ENCODE results near the gene TUFT1. TPM values are rescaled to one million over a fixed set of nuclear protein-coding genes. Genes with fewer than 3 reads are reported as not detected.

TUFT1 gene
- total RNA-seq, 1 donor from 2014 or later = 74.4 TPM

- TF ChIP-seq CTCF (IDR thresholded peaks at IDR 0.05; ENCODE audit: insufficient read depth, low read length, poor library complexity, severe bottlenecking) = no peak
- Histone ChIP-seq H3K36me3 (ENCODE audit: control insufficient read depth, insufficient read depth, low read length) (no peaks in the 10 kb centered on the region), H3K4me3 (ENCODE audit: low read depth, low read length) (no peak overlapping the region), H3K27me3 (ENCODE audit: control insufficient read depth, insufficient read depth, low read length) (no peaks in the 10 kb centered on the region)
- no peak for DNase-seq (ENCODE audit: low read depth)
Measured at GRCh38 chr1:151524736-151525135, 15.4 kb upstream of the TUFT1 start.

GRCh38 chr1:151526735-151527525 lies 13.2 kb upstream of the TUFT1 start:
- Histone ChIP-seq H3K36me3 (ENCODE audit: control insufficient read depth, insufficient read depth, low read length) (no peaks in the 10 kb centered on the region), H3K4me3 (ENCODE audit: low read depth, low read length) (no peak overlapping the region), H3K27me3 (ENCODE audit: control insufficient read depth, insufficient read depth, low read length) (no peaks in the 10 kb centered on the region)
- DNase-seq (ENCODE audit: low read depth) = no peak
- no peak for TF ChIP-seq CTCF (IDR thresholded peaks at IDR 0.05; ENCODE audit: insufficient read depth, low read length, poor library complexity, severe bottlenecking)

- H3K4me3 ChIP-seq (ENCODE audit: low read depth, low read length) = no peak overlapping the region
- no peak for TF ChIP-seq CTCF (IDR thresholded peaks at IDR 0.05; ENCODE audit: insufficient read depth, low read length, poor library complexity, severe bottlenecking)
- H3K27me3 ChIP-seq (ENCODE audit: control insufficient read depth, insufficient read depth, low read length) = no peaks in the 10 kb centered on the region
- H3K36me3 ChIP-seq (ENCODE audit: control insufficient read depth, insufficient read depth, low read length) = no peaks in the 10 kb centered on the region
- DNase-seq (ENCODE audit: low read depth) = no peak
Measured at GRCh38 chr1:151529211-151529702, 10.9 kb upstream of the TUFT1 start.

- no peak for TF ChIP-seq CTCF (IDR thresholded peaks at IDR 0.05; ENCODE audit: insufficient read depth, low read length, poor library complexity, severe bottlenecking)
- Histone ChIP-seq H3K36me3 (ENCODE audit: control insufficient read depth, insufficient read depth, low read length) (no peaks in the 10 kb centered on the region), H3K4me3 (ENCODE audit: low read depth, low read length) (no peak overlapping the region), H3K27me3 (ENCODE audit: control insufficient read depth, insufficient read depth, low read length) (no peaks in the 10 kb centered on the region)
- no peak for DNase-seq (ENCODE audit: low read depth)
Measured at GRCh38 chr1:151529781-151530180, 10.3 kb upstream of the TUFT1 start.

- Histone ChIP-seq H3K27me3 (ENCODE audit: control insufficient read depth, insufficient read depth, low read length) (no peaks in the 10 kb centered on the region), H3K36me3 (ENCODE audit: control insufficient read depth, insufficient read depth, low read length) (no peaks in the 10 kb centered on the region), H3K4me3 (ENCODE audit: low read depth, low read length) (no peak overlapping the region)
- no peak for DNase-seq (ENCODE audit: low read depth)
- no peak for TF ChIP-seq CTCF (IDR thresholded peaks at IDR 0.05; ENCODE audit: insufficient read depth, low read length, poor library complexity, severe bottlenecking)
Measured at GRCh38 chr1:151530461-151530860, 9.6 kb upstream of the TUFT1 start.

- no peaks in the 10 kb centered on the region for H3K36me3 ChIP-seq (ENCODE audit: control insufficient read depth, insufficient read depth, low read length)
- H3K27me3 ChIP-seq (ENCODE audit: control insufficient read depth, insufficient read depth, low read length) = no peaks in the 10 kb centered on the region
- TF ChIP-seq CTCF (IDR thresholded peaks at IDR 0.05; ENCODE audit: insufficient read depth, low read length, poor library complexity, severe bottlenecking) = no peak
- no peak for DNase-seq (ENCODE audit: low read depth)
- no peak overlapping the region for H3K4me3 ChIP-seq (ENCODE audit: low read depth, low read length)
Measured at GRCh38 chr1:151533870-151534269, 6.2 kb upstream of the TUFT1 start.

Measured in kidney epithelial cell (primary cell).